ENCODE data around the gene DHX15. TPM values are rescaled to one million over a fixed set of nuclear protein-coding genes. Genes with fewer than 3 reads are reported as not detected.
A peak's percentile ranks its signal among the peaks of the same experiment; 100 is the strongest.

The DHX15 gene
- 100 to 1,000 TPM; 193 to 195 TPM for total RNA-seq
- polyA plus RNA-seq (2013, experiment 1 of 2), result 181 TPM
- 165 TPM for polyA plus RNA-seq (2013, experiment 2 of 2)
- long read RNA-seq, experiment 1, transcript DHX15-201 (14 exons, 2,994 nt), result major isoform, 25 of 72 reads
- long read RNA-seq, experiment 1, transcript DHX15-204 (4 exons, 3,028 nt), result minor isoform, 8 of 72 reads
- long read RNA-seq, experiment 1, partial matches to known transcripts, result 26 of 72 reads
- long read RNA-seq, experiment 1, other reads (novel, unspliced or antisense), result 11 of 72 reads
- long read RNA-seq, experiment 2, transcript DHX15-201 (14 exons, 2,994 nt), result major isoform, 185 of 269 reads
- long read RNA-seq, experiment 2, transcript DHX15-204 (4 exons, 3,028 nt), result minor isoform, 5 of 269 reads
- long read RNA-seq, experiment 2, partial matches to known transcripts, result 26 of 269 reads
- long read RNA-seq, experiment 2, other reads (novel, unspliced or antisense), result 49 of 269 reads
- long read RNA-seq, experiment 3, transcript DHX15-201 (14 exons, 2,994 nt), result major isoform, 1,171 of 1,334 reads
- long read RNA-seq, experiment 3, partial matches to known transcripts, result 61 of 1,334 reads
- long read RNA-seq, experiment 3, other reads (novel, unspliced or antisense), result 99 of 1,334 reads
- long read RNA-seq, experiment 4, transcript DHX15-201 (14 exons, 2,994 nt), result major isoform, 22 of 55 reads
- long read RNA-seq, experiment 4, partial matches to known transcripts, result 30 of 55 reads
- long read RNA-seq, experiment 4, other reads (novel, unspliced or antisense), result 2 of 55 reads

GRCh38 chr4:24584211-24584850 lies at the start of gene DHX15:
Gene DHX15, minus strand, starts transcription at chr4:24584554. Its CDS starts 161 bp downstream, at chr4:24584393.
- peaks cover 25% of the 10 kb centered on the region for H3K36me3 ChIP-seq (ENCODE audit: control insufficient read depth, insufficient read depth, low read length)
- peaks cover 4% of the 10 kb centered on the region for H3K9me3 ChIP-seq (ENCODE audit: control insufficient read depth, low read length)
- peak within 1 kb of the TSS; percentile 90 for H3K4me3 ChIP-seq (ENCODE audit: low read length)
- H3K27me3 ChIP-seq (ENCODE audit: control insufficient read depth, insufficient read depth, low read length, poor library complexity, severe bottlenecking), result no peaks in the 10 kb centered on the region
- Mint-ChIP-seq H3K4me3 (peak within 1 kb of the TSS; percentile 93), H3K9me3 (peaks cover 6% of the 10 kb centered on the region), H3K4me1 (peaks cover 18% of the 10 kb centered on the region), H3K27me3 (ENCODE audit: insufficient read depth) (no peaks in the 10 kb centered on the region), H3K36me3 (ENCODE audit: low read depth) (peaks cover 23% of the 10 kb centered on the region), H3K27ac (peak within 1 kb of the TSS; percentile 98)
- H3K27ac ChIP-seq (ENCODE audit: low read depth, low read length), result peak within 1 kb of the TSS; percentile 96
- peak; percentile 97 for DNase-seq
- 0% methylated on average over 39 to 52 of the region's 52 CpGs for whole genome bisulfite sequencing, 2 experiments (ENCODE audit: insufficient coverage in 1 of 2, insufficient read length in 1 of 2)
- no peak for TF ChIP-seq CTCF (conservative IDR thresholded peaks at IDR 0.05)
- H3K9ac ChIP-seq (ENCODE audit: extremely low read depth, low read length, poor library complexity, severe bottlenecking), result peak within 1 kb of the TSS; percentile 98
- H3K4me1 ChIP-seq (ENCODE audit: control insufficient read depth, insufficient read depth, low read length), result no peaks in the 10 kb centered on the region

- 96% methylated on average over 2 of the region's 2 CpGs; no CpG with 5 or more reads in 1 of the 2 experiments for WGBS, 2 experiments (ENCODE audit: insufficient coverage in 1 of 2, insufficient read length in 1 of 2)
- no peak overlapping the region for H3K27ac ChIP-seq (ENCODE audit: low read depth, low read length)
- no peaks in the 10 kb centered on the region for H3K27me3 Mint-ChIP-seq (ENCODE audit: insufficient read depth)
Observed at GRCh38 chr4:24632011-24632410, 47.7 kb upstream of the DHX15 start.

More at GRCh38 chr4:24632011-24632410, 47.7 kb upstream of the DHX15 start:
- Histone ChIP-seq H3K9me3 (ENCODE audit: control insufficient read depth, low read length) (no peaks in the 10 kb centered on the region), H3K36me3 (ENCODE audit: control insufficient read depth, insufficient read depth, low read length) (no peaks in the 10 kb centered on the region), H3K27me3 (ENCODE audit: control insufficient read depth, insufficient read depth, low read length, poor library complexity, severe bottlenecking) (no peaks in the 10 kb centered on the region), H3K4me3 (ENCODE audit: low read length) (no peak overlapping the region), H3K9ac (ENCODE audit: extremely low read depth, low read length, poor library complexity, severe bottlenecking) (no peak overlapping the region), H3K4me1 (ENCODE audit: control insufficient read depth, insufficient read depth, low read length) (no peaks in the 10 kb centered on the region)
- Mint-ChIP-seq H3K36me3 (ENCODE audit: low read depth) (no peaks in the 10 kb centered on the region), H3K4me3 (no peak overlapping the region), H3K27ac (no peak overlapping the region), H3K9me3 (no peaks in the 10 kb centered on the region), H3K4me1 (no peaks in the 10 kb centered on the region)
- DNase-seq, result no peak
- no peak for TF ChIP-seq CTCF (conservative IDR thresholded peaks at IDR 0.05)
